ENCODE measurements around the gene DMRTC2. TPM values are rescaled to one million over a fixed set of nuclear protein-coding genes. Genes with fewer than 3 reads are reported as not detected.

The DMRTC2 gene
- total RNA-seq, 4 donors from 2014 or later = not detected

DNA sequence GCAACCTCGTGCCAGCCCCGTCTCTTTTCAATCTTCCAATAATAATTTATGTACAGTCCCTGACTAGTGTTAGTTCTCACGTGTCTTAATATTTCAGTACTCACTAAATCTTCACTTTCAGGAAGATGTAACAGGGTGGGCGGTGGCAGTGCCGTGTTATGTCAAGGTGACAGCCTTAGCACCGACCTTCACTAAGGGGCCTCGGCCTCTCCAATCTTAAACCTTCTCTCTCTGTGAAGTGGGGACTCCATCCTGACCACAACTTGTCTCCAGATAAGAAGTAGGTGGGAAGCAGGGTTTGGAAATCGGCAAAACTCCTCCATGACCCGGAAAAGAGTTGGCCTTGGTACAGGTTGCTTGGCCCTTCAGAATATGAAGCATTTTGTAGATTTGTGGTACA lies 17.0 kb downstream of the DMRTC2 start:
- H3K36me3 ChIP-seq = peaks cover 0 to 45% of the 10 kb centered on the region in 2 donors
- H3K4me3 ChIP-seq = peak overlapping the region in 1 of 4 donors; percentile 70

DNA sequence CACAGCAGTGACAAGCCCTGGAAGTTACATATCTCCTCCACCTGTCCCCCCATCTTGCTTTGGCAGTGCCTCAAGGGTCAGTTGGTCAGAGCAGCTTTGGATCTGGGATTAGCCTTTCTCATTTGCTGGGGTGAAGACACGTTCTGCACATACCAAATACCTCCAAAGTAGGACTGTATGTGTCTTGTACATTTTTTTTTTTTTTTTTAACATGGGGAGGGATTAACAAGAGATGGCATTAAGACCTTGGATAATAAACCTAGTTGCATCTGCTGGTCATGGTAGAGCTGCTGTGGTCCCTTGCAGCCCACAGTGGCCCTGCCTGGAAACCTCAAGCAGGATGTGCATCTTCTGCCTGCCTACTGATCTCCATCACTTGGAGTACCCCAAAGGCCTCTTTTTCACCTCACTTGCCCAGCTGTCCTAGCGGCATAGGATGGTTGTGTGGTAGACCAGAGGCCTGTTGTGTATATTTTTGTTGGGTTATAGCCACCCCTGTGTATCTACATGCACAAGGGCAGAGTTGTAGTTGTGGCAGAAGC lies 17.7 kb downstream of the DMRTC2 start:
- DNase-seq (no peak), ATAC-seq (no peak)
- in situ Hi-C loops (cut with MboI; ENCODE audit: low sequenced_read_pairs in 4 of 4) (loop anchor here in 2 of 4 donors (5.0 to 10.0 kb wide), 2 partner anchors 80 to 92 kb away; partner anchors contain the start of gene RABAC1 (in 1 of the 2)), intact Hi-C loops (cut with DNase I; ENCODE audit: low total_unique reads) (loop anchor here (5.0 to 10.0 kb wide), 3 partner anchors 215 to 462 kb away; partner anchors contain the start of genes DEDD2, MEGF8 and ZNF574)
- H3K4me3 ChIP-seq = no peak overlapping the region
- H3K36me3 ChIP-seq = peaks cover 0 to 46% of the 10 kb centered on the region in 2 donors
- H3K9me3 ChIP-seq = no peaks in the 10 kb centered on the region
- H3K27ac ChIP-seq = no peak overlapping the region
- TF ChIP-seq, protein P1, sequence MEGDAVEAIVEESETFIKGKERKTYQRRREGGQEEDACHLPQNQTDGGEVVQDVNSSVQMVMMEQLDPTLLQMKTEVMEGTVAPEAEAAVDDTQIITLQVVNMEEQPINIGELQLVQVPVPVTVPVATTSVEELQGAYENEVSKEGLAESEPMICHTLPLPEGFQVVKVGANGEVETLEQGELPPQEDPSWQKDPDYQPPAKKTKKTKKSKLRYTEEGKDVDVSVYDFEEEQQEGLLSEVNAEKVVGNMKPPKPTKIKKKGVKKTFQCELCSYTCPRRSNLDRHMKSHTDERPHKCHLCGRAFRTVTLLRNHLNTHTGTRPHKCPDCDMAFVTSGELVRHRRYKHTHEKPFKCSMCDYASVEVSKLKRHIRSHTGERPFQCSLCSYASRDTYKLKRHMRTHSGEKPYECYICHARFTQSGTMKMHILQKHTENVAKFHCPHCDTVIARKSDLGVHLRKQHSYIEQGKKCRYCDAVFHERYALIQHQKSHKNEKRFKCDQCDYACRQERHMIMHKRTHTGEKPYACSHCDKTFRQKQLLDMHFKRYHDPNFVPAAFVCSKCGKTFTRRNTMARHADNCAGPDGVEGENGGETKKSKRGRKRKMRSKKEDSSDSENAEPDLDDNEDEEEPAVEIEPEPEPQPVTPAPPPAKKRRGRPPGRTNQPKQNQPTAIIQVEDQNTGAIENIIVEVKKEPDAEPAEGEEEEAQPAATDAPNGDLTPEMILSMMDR (IDR thresholded peaks at IDR 0.05 in 4 of 5, conservative IDR thresholded peaks at IDR 0.05 in 1 of 5) = no peak
- no peak for TF ChIP-seq POLR2A (IDR thresholded peaks at IDR 0.05)
- H3K4me1 ChIP-seq = peaks cover 26 to 37% of the 10 kb centered on the region in 2 donors
- no peaks in the 10 kb centered on the region for H3K27me3 ChIP-seq

More for the DNA sequence above, 17.0 kb downstream of the DMRTC2 start:
- Histone ChIP-seq H3K27me3 (no peaks in the 10 kb centered on the region), H3K27ac (peak overlapping the region in 2 of 4 donors; percentile 86 to 97), H3K4me1 (peaks cover 26 to 37% of the 10 kb centered on the region in 2 donors), H3K9me3 (no peaks in the 10 kb centered on the region)
- no peak for TF ChIP-seq POLR2A (IDR thresholded peaks at IDR 0.05)
- TF ChIP-seq, protein P1 (IDR thresholded peaks at IDR 0.05 in 4 of 5, conservative IDR thresholded peaks at IDR 0.05 in 1 of 5) = no peak
- ATAC-seq (no peak), DNase-seq (no peak)
- in situ Hi-C loops (cut with MboI; ENCODE audit: low sequenced_read_pairs in 4 of 4) = loop anchor here in 2 of 4 donors (5.0 to 10.0 kb wide), 2 partner anchors 80 to 93 kb away; partner anchors contain the start of gene RABAC1 (in 1 of the 2)
- intact Hi-C loops (cut with DNase I; ENCODE audit: low total_unique reads) = loop anchor here (5.0 to 10.0 kb wide), 3 partner anchors 215 to 463 kb away; partner anchors contain the start of genes DEDD2, MEGF8 and ZNF574

DNA sequence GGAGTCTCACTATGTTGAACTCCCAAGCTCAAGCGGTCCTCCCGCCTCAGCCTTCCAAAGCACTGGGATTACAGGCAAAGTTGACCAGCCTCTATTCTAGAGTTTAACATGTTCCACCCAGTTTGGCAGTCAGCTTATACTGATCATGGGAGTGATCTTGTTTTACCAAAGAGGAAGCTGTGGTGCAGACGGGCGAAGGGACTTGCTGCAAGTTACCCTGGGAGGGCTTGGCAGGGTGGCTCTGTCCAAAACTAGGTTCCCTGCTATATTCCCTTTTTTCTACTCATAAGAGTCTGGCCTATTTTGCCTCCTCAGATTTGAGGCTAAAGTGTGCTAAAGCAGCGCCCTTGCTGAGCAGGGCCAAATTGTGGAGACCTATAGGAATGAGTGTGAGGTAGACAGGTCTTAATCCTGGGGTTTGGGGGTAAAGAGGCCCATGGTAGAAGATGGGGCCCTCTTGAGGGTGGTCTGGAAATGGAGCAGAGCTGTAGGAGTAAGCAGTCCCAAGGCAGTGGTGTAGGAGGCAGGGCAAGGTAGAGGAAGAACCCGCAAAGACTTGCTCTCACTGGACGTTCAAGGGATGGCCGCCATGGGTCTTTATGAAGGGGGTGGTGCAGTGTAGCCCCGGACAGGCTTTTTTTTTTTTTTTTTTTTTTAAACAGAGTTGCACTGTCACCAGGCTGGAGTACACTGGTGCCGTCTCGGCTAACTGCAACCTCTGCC lies 18.5 kb downstream of the DMRTC2 start:
- Histone ChIP-seq H3K4me3 (no peak overlapping the region), H3K9me3 (no peaks in the 10 kb centered on the region), H3K36me3 (peaks cover 0 to 55% of the 10 kb centered on the region in 2 donors), H3K27me3 (no peaks in the 10 kb centered on the region), H3K27ac (no peak overlapping the region), H3K4me1 (peaks cover 26 to 37% of the 10 kb centered on the region in 2 donors)
- no peak for ATAC-seq
- TF ChIP-seq, protein P1 (IDR thresholded peaks at IDR 0.05 in 4 of 5, conservative IDR thresholded peaks at IDR 0.05 in 1 of 5) = no peak
- no peak for TF ChIP-seq POLR2A (IDR thresholded peaks at IDR 0.05)
- intact Hi-C loops (cut with DNase I; ENCODE audit: low total_unique reads) (loop anchor here (5.0 to 10.0 kb wide), 3 partner anchors 214 to 461 kb away; partner anchors contain the start of genes DEDD2, MEGF8 and ZNF574), in situ Hi-C loops (cut with MboI; ENCODE audit: low sequenced_read_pairs in 4 of 4) (loop anchor here in 2 of 4 donors (5.0 to 10.0 kb wide), 2 partner anchors 79 to 91 kb away; partner anchors contain the start of gene RABAC1 (in 1 of the 2))
- no peak for DNase-seq

DNA sequence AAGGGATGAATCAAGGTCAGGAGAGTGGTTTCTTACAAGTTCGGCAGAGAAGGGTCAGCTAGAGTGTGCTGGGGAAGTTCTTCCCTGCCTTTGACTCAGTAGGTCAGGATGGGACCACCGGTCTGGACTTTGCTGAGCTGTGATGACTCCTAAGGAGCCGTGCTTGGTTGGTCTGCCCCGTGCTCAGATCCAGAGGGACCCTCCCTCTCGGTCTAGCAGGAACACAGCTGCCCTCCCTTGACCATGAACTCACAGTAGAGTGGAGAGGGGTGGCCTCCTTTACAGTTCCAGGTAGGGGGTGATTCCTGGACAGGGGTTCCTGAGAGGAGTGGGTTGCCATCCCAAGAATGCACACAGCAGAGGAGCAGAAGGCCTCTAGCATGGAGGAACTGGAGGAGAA lies 19.5 kb downstream of the DMRTC2 start:
- Histone ChIP-seq H3K4me3 (no peak overlapping the region), H3K4me1 (peaks cover 22 to 30% of the 10 kb centered on the region in 2 donors), H3K36me3 (peaks cover 0 to 65% of the 10 kb centered on the region in 2 donors), H3K9me3 (no peaks in the 10 kb centered on the region), H3K27ac (no peak overlapping the region), H3K27me3 (no peaks in the 10 kb centered on the region)
- intact Hi-C loops (cut with DNase I; ENCODE audit: low total_unique reads) = loop anchor here (5.0 to 10.0 kb wide), 3 partner anchors 213 to 460 kb away; partner anchors contain the start of genes DEDD2, MEGF8 and ZNF574
- in situ Hi-C loops (cut with MboI; ENCODE audit: low sequenced_read_pairs in 4 of 4) = loop anchor here in 2 of 4 donors (5.0 to 10.0 kb wide), 2 partner anchors 78 to 90 kb away; partner anchors contain the start of gene RABAC1 (in 1 of the 2)
- DNase-seq = no peak
- no peak for ATAC-seq
- TF ChIP-seq, protein P1 (IDR thresholded peaks at IDR 0.05 in 4 of 5, conservative IDR thresholded peaks at IDR 0.05 in 1 of 5) = no peak
- TF ChIP-seq POLR2A (IDR thresholded peaks at IDR 0.05) = no peak
